A204.1 (cell line): ENCODE data around the gene ITPKB.
"Not testable (repeated sequence)": the region's sequence is repeated elsewhere in the genome, so short reads cannot be mapped to it uniquely, and the experiment has no call there.

Experiments used
- FAIRE-seq: peaks from 2 replicates; lab custom pipeline; 2012; peaks lifted over from hg19 to GRCh38; lab: Jason Lieb, UNC

The ITPKB gene

DNA sequence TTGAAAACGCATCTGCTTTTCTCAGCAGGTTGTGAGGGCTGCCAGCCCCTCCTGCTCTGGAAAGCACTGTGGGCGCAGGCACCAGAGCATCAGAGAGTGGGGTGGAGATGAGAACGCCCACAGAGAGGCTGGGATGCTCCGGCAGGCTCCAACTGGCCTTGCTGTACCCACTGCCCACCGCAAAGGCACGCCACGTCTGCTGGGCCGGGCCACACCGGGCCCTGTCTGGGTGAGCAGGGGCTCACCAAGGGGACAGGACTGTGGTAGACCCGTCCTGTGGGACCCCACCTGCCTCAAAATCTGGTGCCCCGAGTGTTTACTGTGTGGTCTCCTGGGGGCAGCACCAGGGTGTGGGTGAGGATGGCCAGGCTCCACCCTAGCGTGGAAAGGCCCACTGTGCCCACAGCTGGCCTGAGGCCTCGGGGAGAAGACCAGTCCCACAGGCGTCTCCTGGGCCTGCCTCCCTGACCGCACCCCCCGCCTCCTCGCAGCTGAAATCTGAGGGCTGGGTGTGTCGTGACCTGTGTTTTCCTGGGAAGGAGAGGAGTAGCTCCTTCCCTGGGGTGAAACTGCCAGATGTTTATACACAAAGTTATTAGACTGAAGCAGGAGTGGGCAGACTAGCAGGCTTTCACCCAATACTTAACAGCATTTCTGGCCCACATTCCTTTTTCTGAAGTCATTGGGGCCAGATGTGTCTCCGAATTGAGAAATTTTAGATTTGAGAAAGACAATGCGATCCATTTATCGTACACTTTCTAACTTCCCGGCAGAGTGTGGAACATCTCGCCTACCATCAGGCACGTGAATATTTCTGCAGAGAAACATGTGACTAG lies 136.7 kb downstream of the ITPKB start:
- FAIRE-seq, result no peak

DNA sequence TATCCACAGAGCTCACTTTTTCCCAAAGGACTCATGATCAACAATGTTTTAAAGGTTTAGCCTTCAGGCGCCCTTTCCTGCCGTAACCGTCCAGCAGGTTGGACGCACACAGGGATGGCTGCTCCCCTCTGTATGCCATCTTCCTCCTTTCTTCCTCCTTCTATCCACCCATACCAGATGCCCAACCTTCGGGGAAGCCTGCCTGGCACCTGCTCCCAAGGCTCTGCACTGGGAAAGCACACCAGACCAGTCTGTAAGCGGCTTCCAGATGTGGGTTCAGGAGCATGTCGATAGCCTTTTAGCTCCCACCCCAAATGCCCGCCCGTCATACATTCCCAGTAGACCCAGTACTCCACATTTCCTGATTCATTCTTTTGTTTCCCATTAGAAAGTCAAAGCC lies 137.6 kb downstream of the ITPKB start:
- no peak for FAIRE-seq

DNA sequence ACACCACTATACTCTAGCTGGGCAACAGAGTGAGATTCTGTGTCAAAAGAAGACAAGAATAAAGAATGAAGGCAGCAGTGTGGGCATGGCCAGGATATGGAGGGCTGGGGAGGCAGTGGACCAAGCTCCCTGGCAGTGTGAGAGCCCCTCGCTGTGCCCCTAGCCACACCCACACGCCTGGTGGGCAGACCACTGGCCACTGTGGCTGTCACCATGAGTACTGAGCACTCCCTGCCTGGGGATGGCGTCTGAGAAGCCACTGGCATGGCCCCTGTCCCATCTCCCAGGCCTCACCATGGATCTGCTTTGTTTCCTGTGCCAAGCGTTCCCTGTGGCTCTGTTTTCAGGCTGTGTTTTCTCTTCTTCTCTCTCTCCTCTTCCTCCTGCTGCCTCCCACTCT lies 138.8 kb downstream of the ITPKB start:
- no peak for FAIRE-seq

DNA sequence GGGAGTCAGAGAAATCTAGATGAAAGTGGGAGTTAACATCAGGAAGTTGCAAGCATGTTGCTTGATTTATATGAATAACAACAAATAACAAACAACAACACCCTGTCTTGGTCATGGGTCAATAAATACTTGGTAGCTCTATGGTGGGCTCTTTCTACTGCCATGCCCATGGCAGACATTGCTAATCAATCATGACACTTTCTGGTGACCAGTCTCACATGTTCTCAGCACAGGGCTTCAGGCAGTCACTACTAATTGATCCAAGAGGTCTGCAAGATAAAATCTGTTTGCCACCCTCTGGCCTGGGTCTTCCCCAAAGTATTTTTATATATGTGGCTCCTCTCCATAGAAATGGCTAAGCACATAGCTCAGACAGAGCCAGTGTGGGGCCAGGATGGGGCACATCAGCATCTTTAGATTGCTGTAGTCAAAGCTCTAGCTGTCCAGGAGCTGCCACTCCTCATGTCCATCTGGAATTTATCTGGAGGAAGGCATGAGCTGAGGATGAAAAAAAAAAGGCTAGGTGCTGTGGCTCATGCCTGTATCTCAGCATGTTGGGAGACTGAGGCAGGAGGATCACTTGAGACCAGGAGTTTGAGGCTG lies 139.3 kb downstream of the ITPKB start:
- FAIRE-seq, result no peak

DNA sequence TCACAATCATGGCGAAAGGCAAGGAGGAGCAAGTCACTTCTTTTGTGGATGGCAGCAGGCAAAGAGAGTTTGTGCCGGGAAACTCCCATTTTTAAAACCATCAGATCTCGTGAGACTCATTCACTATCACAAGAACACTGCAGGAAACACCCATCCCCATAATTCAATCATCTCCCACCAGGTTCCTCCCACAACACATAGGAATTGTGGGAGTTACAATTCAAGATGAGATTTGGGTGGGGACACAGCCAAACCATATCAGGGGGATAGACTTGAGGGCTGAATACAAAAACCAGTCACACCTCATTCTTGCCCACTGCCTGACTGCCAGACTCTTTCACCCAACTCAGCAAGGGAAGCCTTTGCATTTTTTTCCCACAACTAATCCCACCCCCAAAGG lies 140.1 kb downstream of the ITPKB start:
- FAIRE-seq, result not testable (repeated sequence)

DNA sequence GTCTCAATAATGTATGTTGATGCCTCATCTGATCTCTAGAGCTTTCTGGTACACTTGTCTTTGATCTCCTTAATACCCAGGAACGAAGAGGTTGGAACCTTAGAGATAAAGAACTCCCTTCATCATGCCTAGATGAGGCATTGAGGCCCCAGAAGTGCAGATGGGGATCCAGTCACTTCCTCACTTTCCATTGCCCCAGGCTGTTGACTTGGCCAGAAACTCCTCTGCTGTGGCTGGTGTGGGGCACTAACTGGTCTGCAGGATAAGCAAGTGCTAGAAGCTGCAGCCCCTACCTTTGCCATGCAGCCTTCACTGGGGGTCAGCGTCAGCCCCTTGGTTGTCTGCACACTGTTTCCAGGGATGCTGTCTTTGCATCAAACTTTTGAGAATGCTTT lies 140.6 kb downstream of the ITPKB start:
- no peak for FAIRE-seq

DNA sequence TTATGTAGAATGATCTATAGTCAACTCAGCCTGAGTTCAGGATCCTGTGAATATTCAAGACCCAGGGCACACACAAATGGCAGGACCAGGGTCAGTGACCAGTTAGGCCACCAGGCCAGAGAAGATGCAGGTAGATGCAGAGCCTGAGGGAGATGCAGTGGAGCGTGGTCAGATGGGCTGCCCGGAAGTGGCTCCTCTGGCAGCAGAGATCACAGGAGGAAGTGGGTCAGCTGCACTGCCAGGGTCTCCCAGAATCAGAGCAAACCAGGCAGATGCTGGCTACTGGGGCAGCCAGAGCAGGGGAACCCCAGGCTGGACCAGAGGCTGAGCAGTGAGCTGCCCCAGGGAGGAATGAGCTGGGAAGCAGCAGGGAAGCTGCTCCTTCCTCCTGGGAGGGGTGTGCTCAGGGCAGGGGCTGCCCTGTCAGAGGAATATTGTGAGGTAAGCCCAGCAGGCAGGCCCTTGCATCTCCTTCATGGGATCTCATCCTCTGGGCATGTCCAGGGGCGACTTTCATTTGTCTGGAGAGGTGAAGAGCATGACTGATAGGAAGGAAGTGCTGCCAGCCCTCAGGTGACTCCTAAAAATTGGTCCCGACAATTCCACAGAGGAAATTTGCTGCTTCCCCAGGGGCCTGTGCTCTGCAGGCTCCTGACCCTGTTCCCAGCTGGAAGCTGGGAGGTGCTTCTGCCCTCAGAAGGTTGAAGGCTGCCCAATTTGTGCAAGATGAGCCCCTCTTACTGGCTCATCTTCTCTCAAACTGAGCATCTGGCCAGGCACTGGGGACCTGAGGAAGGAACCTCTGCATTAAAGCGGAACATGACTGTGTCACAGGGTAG lies 141.2 kb downstream of the ITPKB start:
- FAIRE-seq, result no peak

DNA sequence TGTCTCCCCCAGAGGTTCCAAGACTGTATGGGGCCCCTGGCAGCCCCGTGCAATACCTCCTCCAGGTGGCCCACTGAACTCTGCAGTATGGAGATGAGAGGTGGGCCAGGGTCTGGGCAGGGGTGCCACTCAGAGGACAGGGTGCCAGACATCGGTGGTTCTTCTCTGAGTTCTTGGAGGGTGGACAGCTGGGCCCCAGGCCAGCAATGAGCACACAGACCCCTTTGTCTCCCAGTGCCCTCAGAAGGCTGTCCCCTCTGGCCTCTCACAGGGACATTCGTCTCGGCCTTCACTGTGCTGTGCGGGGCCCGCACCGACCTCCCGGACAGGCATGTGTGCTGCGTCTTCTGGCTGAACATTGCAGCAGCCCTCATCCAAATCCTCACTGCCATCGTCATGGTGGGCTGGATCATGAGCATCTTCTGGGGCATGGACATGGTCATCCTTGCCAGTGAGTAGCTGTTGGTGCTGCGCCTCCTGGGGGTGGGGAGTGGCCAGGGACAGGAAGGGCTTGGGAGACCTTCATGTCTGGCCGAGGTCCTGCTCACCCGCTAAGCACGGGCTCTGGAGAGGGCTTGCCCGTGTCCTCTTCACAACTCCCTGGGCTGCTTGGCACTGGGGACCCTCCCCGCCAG lies 142.4 kb downstream of the ITPKB start:
- no peak for FAIRE-seq

DNA sequence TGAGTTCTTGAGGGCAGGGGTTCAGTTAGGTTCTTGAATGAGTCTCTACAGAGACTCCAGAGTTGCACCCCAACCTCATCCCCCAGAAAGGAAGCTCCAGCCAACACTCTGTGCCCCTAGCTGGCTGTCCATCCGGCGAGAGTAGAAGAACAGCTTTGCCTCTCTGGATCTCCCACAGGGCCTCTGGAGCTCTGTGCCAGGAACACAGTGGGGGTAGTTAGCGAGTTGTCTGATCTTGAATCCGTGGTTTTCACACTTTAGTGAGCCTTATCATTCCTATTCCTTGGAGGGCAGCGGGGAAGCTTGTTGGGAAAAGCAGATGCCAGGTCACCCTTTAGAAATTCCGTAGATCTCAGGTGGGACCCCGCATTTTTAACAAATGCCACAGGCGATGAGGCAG lies 145.5 kb downstream of the ITPKB start:
- no peak for FAIRE-seq

DNA sequence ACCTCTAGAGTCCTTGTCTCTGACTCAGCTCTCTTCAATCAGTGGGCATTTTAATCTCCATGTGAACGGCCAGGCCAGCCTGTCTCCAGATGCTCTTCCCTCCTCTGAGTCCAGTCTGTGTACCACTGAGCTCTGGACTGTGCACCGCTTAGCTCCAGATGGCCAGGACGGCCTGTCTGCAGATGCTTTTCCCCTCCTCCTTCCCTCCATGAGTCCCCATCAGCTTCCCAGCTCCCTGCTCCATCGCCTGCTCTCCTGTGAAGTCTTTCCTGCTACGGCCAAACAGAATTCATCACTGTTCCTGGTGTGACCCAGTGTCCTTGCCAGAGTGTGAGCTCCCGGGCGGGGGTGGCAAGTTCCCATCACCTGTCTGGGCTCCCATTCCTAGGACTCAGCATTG lies 148.5 kb downstream of the ITPKB start:
- no peak for FAIRE-seq

DNA sequence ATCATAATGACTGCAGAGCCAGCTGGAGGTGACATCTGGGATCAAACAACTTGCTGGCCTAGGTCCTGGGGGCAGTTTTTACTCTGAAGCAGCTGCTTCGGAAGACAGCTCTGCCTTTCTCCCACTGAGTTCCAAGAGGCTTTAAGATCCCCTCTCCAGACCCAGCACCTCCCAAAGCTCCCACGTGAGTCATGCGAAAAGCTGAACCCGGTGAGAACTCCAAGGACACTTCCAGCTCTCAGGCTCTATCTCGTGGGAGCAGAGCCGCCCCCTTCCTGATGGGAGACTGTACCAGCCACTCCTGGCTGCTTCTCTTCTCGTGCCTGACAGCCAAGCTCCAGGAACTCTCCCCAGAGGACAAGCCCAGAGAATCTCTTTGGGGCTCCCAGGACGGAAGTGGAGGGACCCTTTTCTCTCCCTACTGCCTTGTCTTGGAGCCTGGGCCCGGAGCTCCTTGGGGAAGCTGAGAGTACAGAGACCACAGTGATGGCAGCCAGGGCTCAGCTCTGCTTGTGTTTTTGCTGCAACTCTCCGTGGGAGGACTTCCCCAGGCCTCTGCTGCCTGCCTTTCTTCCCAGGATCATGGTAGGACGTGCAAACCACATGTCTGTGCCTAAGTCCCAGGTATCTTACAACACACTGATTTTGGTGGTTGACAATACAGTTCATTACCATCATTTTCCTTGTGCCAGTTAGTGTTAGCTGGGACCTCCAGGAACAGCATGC lies 149.9 kb downstream of the ITPKB start:
- FAIRE-seq, result no peak

DNA sequence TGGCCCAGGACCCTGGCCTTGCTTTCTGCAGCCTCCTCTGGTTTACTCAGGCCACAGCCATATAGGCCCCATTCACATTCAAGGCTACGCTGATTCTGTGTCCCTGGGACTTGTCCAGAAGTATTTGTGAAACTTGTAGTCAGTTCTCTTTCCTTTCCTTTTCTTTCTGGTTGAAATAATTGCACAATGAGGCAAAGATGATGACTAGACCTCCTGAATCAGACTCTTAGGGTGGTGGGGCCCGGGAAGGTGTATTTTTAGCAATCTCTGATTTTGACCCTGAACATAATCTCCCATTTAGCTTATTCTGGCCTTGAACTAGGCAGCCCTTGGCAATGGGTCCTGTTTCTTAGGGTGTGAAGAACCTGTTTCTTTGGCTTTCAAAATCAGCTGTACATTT lies 150.6 kb downstream of the ITPKB start:
- no peak for FAIRE-seq

DNA sequence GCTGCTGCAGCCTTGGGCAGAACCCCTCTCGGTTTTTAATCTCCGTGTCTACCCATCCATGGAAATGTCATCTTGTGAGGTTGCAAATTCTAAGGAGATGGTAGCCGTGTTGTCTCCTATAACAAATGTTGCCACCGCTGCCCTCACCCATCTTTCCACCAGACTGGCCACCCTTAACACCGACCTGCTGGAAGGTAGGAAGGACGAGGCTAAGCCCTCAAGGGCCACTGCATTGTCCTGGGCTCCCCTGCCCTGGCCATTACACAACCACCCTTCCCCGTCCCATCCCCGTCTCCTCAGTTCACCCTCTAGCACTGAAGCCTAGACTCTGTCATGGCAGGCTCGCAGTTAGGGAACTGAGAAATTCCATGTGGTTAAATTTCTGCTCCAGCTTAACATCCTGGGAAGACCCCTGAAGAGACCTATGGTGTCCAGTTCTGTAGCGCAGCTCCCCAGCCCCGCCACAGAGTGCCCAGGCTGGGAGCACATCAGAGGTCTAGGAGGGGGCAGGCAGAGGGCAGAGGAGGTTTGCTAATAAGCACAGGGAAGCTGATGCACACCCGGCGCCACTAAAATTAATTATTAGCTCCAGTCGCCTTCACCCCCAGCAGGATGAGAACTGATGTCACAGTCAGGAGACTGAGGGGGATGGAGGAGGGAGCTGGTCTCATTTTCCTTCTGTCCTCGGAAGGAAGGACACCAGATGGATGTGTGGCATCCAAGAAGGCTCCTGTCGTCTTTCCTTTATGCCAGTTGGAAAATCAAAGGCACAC lies 152.2 kb downstream of the ITPKB start:
- FAIRE-seq, result no peak

DNA sequence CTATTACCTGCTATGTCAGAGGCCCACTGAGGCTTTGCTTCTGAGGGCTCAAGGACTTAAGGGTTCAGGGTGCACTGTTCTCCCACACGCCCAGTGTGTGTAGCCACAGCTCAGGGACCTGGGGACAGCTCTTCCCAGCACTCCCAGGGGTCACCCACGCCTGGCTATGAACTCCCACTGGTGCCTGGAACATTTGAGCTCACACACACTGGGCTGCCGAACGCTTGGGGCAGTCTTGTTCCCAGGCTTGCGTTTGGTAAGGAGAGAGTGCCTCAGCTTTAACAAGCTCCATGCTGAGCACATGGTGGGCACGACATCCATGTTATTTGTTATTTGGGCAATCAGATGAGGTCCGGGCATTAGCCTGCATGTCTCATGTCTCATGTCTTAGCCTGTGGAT lies 153.0 kb downstream of the ITPKB start:
- FAIRE-seq, result no peak

DNA sequence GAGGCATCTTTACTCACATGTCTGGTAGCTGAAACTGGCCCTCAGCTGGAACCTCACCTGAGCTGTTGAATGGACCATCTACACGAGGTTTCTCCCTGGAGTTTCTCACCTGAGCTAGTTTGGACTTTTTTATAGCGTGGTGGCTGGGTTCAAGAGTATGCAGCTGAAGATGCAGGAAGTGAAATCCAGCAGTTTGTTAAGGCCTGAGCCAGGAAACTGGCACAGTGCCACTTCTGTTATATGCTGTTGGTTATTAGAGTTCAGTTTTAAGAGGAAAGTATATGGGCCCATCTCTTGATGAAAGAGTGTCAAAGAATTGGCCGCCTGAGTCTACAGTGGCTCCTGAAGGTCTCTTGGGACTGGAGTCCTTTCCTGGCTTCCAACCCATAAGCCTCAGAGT lies 154.9 kb downstream of the ITPKB start:
- FAIRE-seq, result no peak

DNA sequence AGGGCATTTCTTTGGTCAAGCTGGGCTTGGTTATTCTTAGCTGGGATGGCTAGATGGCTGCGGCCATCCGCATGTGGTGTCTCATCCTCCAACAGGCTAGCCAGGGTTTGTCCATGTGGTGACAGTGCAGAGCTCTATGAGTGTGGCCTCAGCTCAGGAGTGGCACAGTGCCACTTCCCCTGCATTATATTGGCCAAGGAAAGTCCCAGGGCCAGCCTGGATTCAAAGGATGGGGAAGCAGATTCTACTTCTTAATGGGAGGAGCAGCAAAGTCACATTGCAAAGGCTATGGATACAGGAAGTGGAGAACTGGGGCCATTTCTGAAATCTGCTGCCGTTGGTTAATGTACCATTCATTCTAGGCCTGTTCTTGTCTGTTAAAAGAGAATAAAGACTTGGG lies 156.1 kb downstream of the ITPKB start:
- FAIRE-seq, result no peak
